HG02763 (cell line): Measurements from ENCODE around the gene C1GALT1C1L.
"Not testable (repeated sequence)": the region's sequence is repeated elsewhere in the genome, so short reads cannot be mapped to it uniquely, and the experiment has no call there.

Experiments used
- ATAC-seq: cut with Tn5 transposase; IDR thresholded peaks from one replicate; pipeline ENCODE4 v1.9.1; 2021; ENCODE audit warnings: mild to moderate bottlenecking, moderate library complexity; ENCODE audit not compliant: unreplicated experiment

The C1GALT1C1L gene

GRCh38 chr2:43657241-43657640 is 19.0 kb downstream of the C1GALT1C1L start:
- no peak for ATAC-seq

GRCh38 chr2:43653506-43653905 is 22.7 kb downstream of the C1GALT1C1L start:
- no peak for ATAC-seq

- ATAC-seq, result no peak
These were observed 27.1 kb downstream of the C1GALT1C1L start for GRCh38 chr2:43648994-43649701.

GRCh38 chr2:43643680-43644079 is 32.5 kb downstream of the C1GALT1C1L start:
- no peak for ATAC-seq

- no peak for ATAC-seq
These were observed 33.9 kb downstream of the C1GALT1C1L start for GRCh38 chr2:43642363-43642762.

GRCh38 chr2:43637030-43637803 is 39.0 kb downstream of the C1GALT1C1L start, which contains the start of gene PLEKHH2:
Gene PLEKHH2, plus strand, starts transcription at chr2:43637260. Its CDS starts 7,414 bp downstream, at chr2:43644674.
- ATAC-seq, result peak; percentile 99

GRCh38 chr2:43636621-43637020 is 39.6 kb downstream of the C1GALT1C1L start:
- no peak for ATAC-seq

GRCh38 chr2:43636153-43636552 is 40.1 kb downstream of the C1GALT1C1L start:
- not testable (repeated sequence) for ATAC-seq

GRCh38 chr2:43634604-43635306 is 41.5 kb downstream of the C1GALT1C1L start:
- no peak for ATAC-seq

GRCh38 chr2:43631618-43632317 is 44.5 kb downstream of the C1GALT1C1L start:
- ATAC-seq, result no peak
